T-helper 17 cell (primary cell): ENCODE data around the gene RDH11. TPM values are rescaled to one million over a fixed set of nuclear protein-coding genes. Genes with fewer than 3 reads are reported as not detected.
A peak's percentile ranks its signal among the peaks of the same experiment; 100 is the strongest.

Source experiments
- ATAC-seq: fragments of 150-1000 bp; cut with Tn5 transposase; 2 replicates; pipeline ENCODE4 v1.10.0; 2021; ENCODE audit warnings: mild to moderate bottlenecking, moderate library complexity
- DNase-seq, 3 donors: peaks; one replicate each; pipeline versions ENCODE4 v3.0.0 to v3.0.0-alpha.2; 2020 to 2021
- H3K9me3 ChIP-seq: one replicate; pipeline ENCODE4 v1.7.0; 2013; ENCODE audit warnings: low read length, mild to moderate bottlenecking; ENCODE audit not compliant: control insufficient read depth, poor library complexity, severe bottlenecking
- H3K27ac Mint-ChIP-seq: one replicate; pipeline ENCODE4 v1.8.0; 2022; ENCODE audit warnings: mild to moderate bottlenecking, moderate library complexity, mixed read lengths
- H3K27me3 Mint-ChIP-seq: one replicate; pipeline ENCODE4 v1.8.0; 2022; ENCODE audit warnings: mixed read lengths
- H3K36me3 Mint-ChIP-seq: one replicate; pipeline ENCODE4 v1.8.0; 2022; ENCODE audit warnings: low read depth, mixed read lengths
- H3K4me1 Mint-ChIP-seq: one replicate; pipeline ENCODE4 v1.8.0; 2022; ENCODE audit warnings: mild to moderate bottlenecking, mixed read lengths
- H3K4me3 Mint-ChIP-seq: one replicate; pipeline ENCODE4 v1.8.0; 2022; ENCODE audit warnings: mild to moderate bottlenecking, moderate library complexity, mixed read lengths
- total RNA-seq, 4 donors: library from RNA in 2 of 4; stranded (reverse) in 2 of 4; gene quantifications; one replicate each; pipeline ENCODE4 v1.2.3 and lab custom pipeline; 2022 to 2026

RDH11 gene, protein sequence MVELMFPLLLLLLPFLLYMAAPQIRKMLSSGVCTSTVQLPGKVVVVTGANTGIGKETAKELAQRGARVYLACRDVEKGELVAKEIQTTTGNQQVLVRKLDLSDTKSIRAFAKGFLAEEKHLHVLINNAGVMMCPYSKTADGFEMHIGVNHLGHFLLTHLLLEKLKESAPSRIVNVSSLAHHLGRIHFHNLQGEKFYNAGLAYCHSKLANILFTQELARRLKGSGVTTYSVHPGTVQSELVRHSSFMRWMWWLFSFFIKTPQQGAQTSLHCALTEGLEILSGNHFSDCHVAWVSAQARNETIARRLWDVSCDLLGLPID
- total RNA-seq (10 to 100 TPM; 23.4 to 34.4 TPM), total RNA-seq (lab: John Stamatoyannopoulos, UW) (41.2 to 105 reads per million in 2 donors)

DNA sequence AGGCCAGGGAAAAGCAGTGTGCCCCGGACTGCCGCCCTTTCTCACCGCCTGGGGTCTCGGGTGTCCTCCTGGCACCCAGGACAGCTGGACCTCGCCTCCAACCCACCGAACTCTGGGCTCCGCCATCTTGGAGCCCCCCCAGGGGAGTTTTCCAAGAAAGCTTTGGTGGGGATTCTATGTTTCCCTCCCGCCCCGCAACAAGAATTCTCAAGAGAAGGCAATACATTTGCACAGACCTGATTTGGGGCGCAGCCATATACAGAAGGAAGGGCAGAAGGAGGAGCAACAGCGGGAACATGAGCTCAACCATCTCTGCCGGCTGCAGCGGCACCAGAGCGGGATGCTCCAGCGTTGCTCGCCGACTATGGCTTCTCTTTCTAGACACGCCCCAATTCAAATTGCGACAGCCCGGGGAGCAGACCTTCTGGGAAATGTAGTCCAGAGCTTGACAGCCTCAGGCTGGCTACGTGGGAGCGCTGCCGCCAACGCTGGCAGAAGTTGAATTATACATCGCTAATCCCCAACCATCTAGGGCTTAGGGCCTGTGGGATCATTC, at the start of gene RDH11:
Gene RDH11, minus strand, starts transcription at position 371 of the 556 bp plus-strand sequence. Its CDS starts 61 bp downstream, at position 310.
- H3K36me3 Mint-ChIP-seq = peaks cover 2% of the 10 kb centered on the region

DNA sequence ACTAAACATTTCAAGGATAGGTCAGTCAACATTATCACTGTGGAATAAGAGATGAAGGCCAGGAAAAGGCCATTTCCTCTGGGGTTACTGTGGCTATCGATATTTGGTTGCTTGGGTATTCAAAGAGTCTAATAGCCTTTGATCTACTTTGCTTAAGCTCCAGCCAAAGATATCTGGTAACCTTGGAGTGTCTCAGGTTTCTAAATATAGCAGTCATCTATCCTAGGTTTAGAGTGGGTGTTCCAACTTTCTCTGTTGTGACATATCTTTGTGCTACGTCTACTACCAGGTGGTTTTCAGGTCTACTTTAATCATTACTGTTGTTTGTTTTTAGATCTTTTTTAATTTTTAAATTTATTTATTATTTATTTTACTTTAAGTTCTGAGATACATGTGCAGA, 48.5 kb upstream of the RDH11 start:
- Mint-ChIP-seq H3K4me3 (no peak overlapping the region), H3K36me3 (no peaks in the 10 kb centered on the region), H3K4me1 (peaks cover 5% of the 10 kb centered on the region), H3K27ac (no peak overlapping the region), H3K27me3 (no peaks in the 10 kb centered on the region)
- no peak for ATAC-seq
- no peak for DNase-seq
- H3K9me3 ChIP-seq = no peaks in the 10 kb centered on the region

More for the DNA sequence above, at the start of gene RDH11:
- ATAC-seq (peak; percentile 96), DNase-seq (peak; percentile 60 to 72 (median 66))
- H3K4me3 Mint-ChIP-seq = peak within 1 kb of the TSS; percentile 98
- H3K27ac Mint-ChIP-seq = peak within 1 kb of the TSS; percentile 94
- H3K4me1 Mint-ChIP-seq = peaks cover 26% of the 10 kb centered on the region
- H3K9me3 ChIP-seq = no peaks in the 10 kb centered on the region
- no peaks in the 10 kb centered on the region for H3K27me3 Mint-ChIP-seq

DNA sequence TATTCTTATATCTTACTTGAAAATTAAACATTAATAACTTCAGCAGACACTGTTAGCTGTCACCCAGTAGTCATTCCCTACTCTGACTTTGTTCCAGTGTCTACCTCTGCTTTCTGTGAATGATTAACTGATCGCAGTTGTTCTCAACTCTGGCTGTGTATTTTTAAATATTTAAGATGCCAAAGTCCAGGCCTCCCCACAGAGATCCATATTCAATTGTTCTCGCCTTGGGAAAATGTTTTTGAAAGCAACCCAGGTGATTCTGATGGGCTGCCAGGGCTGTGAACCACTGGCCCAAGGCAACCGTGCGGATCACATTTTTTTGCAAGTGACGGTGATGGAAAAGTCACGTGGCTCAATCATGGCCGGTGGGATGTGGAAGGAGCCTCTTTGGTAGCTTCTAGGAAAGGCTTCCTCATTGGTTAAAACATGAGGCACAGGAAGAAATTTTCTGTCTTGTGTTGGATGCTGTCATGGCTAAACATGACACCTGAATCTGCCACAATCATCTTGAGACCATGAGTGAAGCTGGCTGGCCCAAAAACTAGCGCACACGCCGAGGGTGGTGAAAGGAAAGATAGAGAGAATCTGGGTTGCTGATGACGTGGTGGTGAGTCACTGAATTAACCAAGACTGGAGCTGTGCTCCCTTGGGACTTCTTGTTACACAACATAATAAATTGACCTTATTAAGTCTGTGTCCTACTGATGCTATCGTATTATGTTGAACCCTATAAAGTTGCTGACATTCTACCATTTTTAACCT, 43.4 kb upstream of the RDH11 start:
- no peak for DNase-seq
- no peaks in the 10 kb centered on the region for H3K9me3 ChIP-seq
- peaks cover 8% of the 10 kb centered on the region for H3K4me1 Mint-ChIP-seq
- no peak overlapping the region for H3K4me3 Mint-ChIP-seq
- ATAC-seq = peak; percentile 85
- no peaks in the 10 kb centered on the region for H3K27me3 Mint-ChIP-seq
- H3K36me3 Mint-ChIP-seq = no peaks in the 10 kb centered on the region
- H3K27ac Mint-ChIP-seq = peak overlapping the region; percentile 65

DNA sequence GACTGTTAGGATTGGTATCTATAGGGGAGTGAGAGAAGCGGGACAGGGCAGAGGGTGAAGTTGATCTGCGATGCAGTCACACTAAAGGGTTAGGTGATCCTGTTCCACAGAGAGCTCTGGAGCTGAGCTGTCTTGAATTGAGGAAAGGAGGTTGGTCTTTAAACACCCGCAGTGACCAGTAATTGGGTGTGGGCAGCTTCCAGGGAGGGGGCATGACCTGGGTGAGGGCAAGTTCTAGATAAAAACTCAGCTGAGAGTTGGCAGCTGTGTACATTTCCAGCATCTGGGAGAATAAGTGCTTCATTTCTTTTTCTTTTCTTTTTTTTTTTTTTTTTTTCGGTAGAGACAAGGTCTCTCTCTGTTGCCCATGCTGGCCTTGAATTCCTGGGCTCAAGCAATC, 41.2 kb upstream of the RDH11 start:
- H3K4me3 Mint-ChIP-seq = no peak overlapping the region
- ATAC-seq = no peak
- no peak for DNase-seq
- H3K36me3 Mint-ChIP-seq = no peaks in the 10 kb centered on the region
- no peak overlapping the region for H3K27ac Mint-ChIP-seq
- H3K9me3 ChIP-seq = no peaks in the 10 kb centered on the region
- H3K4me1 Mint-ChIP-seq = peaks cover 8% of the 10 kb centered on the region
- H3K27me3 Mint-ChIP-seq = no peaks in the 10 kb centered on the region

DNA sequence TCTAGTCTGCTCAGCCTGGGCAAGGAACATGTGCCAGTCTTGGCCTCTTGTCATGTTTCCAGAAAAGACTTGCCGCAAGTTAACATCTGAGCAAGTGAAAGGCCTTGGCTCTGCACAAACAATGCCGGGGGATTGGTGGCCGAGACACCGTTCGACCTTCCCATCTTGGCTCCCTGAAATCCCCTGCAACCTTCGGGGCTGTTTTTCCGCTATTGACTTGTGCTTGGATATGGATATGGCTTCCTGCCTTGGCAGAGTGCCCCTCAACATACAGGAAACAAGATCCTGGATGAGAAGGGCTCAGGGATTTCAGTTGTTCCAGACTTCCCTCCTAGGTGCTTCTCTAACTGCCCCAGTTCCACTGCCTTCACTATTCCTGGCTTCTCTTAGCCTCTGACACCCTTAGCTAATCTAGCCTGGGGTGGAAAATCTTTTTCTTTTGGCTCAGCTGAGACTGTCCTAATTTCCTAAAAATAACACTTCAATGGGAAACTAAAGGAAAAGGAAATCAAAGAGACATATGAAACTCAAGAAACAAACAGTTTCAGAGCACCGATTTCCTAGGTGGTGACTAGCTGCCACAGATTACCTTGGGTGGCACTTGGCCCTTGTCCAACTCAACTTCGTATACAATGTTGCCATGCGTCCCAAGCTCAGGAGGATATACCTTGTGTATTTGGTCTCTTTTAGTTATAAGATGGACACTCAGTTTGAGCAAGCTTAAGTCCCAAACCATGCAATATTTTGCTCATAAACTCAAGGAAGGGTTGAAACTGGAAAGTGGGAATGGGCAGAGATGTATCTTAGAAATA, 40.0 kb upstream of the RDH11 start:
- ATAC-seq = no peak
- Mint-ChIP-seq H3K36me3 (no peaks in the 10 kb centered on the region), H3K4me3 (no peak overlapping the region), H3K4me1 (peaks cover 8% of the 10 kb centered on the region), H3K27me3 (no peaks in the 10 kb centered on the region), H3K27ac (no peak overlapping the region)
- DNase-seq = no peak
- no peaks in the 10 kb centered on the region for H3K9me3 ChIP-seq

DNA sequence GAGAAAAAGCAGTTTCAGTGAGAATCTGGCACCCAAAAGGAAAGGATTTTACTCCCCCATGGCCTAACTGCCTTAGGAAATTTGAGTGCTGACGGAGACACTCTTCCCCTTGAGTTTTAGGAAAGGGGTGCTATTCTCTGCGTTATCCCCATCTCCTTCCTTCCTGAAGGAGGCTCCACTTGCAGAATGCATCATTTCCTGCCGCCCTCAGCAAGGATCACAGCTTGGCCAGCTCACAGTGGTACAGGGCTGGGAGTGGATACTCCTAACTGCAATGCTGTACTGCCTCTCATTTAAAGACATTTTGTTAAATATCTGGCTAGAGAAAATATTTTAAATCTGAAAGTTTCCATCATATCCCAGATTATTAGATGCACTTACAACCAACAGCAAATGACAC, 39.1 kb upstream of the RDH11 start:
- Mint-ChIP-seq H3K4me1 (peaks cover 8% of the 10 kb centered on the region), H3K4me3 (no peak overlapping the region), H3K27ac (no peak overlapping the region), H3K27me3 (no peaks in the 10 kb centered on the region), H3K36me3 (no peaks in the 10 kb centered on the region)
- no peak for ATAC-seq
- DNase-seq = no peak
- no peaks in the 10 kb centered on the region for H3K9me3 ChIP-seq

DNA sequence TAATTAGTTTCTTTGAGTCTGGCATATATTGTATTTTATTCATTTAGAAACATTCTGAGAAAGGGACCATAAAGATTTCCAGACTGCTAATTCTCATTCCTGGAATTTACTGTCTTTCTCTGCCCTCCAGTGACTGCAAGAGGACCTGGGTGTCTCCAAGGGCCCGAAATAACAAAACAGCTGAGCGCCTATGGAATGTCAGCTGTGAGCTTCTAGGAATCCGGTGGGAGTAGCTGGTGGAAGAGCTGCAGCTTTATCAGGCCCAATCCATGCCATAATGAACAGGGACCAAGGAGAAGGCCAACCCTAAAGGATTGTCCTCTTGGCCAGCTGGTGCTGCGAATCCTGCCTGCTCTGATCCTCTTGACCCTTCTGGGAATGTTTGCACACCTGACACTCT, 38.1 kb upstream of the RDH11 start:
- Mint-ChIP-seq H3K27ac (no peak overlapping the region), H3K27me3 (no peaks in the 10 kb centered on the region), H3K4me1 (peaks cover 2% of the 10 kb centered on the region), H3K4me3 (no peak overlapping the region), H3K36me3 (no peaks in the 10 kb centered on the region)
- DNase-seq (no peak), ATAC-seq (no peak)
- no peaks in the 10 kb centered on the region for H3K9me3 ChIP-seq

DNA sequence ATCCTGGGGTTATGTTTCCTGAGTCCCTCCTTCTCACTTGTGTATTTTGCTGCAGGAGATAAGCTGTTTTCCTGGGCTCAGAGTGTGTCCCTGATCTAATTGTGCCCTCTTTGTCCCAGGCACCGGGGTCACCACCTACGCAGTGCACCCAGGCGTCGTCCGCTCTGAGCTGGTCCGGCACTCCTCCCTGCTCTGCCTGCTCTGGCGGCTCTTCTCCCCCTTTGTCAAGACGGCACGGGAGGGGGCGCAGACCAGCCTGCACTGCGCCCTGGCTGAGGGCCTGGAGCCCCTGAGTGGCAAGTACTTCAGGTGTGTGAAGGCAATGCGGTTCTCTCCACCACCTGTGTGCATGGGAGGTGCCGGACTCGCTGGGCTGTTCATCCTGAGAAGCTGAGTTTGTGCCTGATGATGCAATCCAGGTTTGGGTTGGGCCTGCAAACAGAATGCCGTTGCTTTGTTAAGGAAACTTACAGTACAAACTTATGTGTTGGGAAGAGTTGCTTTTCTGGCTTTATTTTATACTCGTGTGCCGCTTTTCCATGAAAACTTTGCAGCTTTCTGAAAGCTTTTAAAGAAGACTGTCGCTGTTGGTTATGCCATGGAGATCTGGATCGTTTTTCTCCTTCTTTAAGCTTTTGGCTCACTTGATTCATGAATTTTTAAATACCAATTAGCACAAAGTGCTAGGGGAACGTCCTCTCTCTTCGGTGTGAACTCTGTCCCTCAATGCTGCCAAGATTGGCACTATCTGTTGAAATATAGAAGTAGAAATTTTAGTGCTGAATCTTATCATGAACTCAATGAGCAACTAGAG, 33.7 kb upstream of the RDH11 start:
- DNase-seq (no peak), ATAC-seq (no peak)
- peaks cover 2% of the 10 kb centered on the region for H3K36me3 Mint-ChIP-seq
- H3K4me3 Mint-ChIP-seq = no peak overlapping the region
- no peaks in the 10 kb centered on the region for H3K9me3 ChIP-seq
- H3K4me1 Mint-ChIP-seq = peaks cover 1% of the 10 kb centered on the region
- no peak overlapping the region for H3K27ac Mint-ChIP-seq
- peaks cover 29% of the 10 kb centered on the region for H3K27me3 Mint-ChIP-seq

DNA sequence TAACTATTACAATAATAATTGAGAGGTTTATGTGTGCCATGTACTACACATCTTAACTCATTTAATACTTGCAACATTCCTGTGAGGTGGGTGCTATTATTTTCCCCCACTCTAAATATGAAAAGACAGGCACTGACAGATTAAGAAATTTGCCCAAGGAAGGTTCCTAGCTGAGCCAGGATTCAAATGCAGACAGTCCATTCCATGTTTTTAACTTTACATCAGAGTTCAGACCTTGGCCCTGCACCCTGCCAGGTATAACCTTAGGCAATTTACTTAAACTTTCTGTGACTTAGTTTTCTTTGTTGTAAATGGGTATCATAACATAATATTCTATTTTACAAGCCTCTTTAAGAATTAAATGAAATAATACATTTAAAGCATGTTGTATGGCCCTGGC, 32.7 kb upstream of the RDH11 start:
- no peaks in the 10 kb centered on the region for H3K4me1 Mint-ChIP-seq
- H3K9me3 ChIP-seq = no peaks in the 10 kb centered on the region
- peaks cover 39% of the 10 kb centered on the region for H3K27me3 Mint-ChIP-seq
- DNase-seq (no peak), ATAC-seq (no peak)
- no peak overlapping the region for H3K27ac Mint-ChIP-seq
- no peak overlapping the region for H3K4me3 Mint-ChIP-seq
- peaks cover 2% of the 10 kb centered on the region for H3K36me3 Mint-ChIP-seq

DNA sequence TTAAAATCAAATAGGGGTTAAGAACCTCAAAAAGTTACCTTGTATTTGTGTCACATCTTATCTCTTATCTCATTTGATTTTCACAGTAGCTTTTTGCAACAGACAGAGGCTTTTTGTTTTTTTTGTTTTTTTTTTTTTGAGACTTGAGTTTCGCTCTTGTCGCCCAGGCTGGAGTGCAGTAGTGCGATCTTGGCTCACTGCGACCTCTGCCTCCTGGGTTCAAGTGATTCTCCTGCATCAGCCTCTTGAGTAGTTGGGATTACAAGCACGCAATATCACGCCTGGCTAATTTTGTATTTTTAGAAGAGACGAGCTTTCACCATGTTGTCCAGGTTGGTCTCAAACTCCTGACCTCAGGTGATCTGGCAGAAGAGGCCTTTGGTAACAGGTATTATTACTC, 31.8 kb upstream of the RDH11 start:
- H3K9me3 ChIP-seq = no peaks in the 10 kb centered on the region
- DNase-seq (no peak), ATAC-seq (no peak)
- peaks cover 2% of the 10 kb centered on the region for H3K36me3 Mint-ChIP-seq
- H3K4me3 Mint-ChIP-seq = no peak overlapping the region
- H3K27ac Mint-ChIP-seq = no peak overlapping the region
- peaks cover 7% of the 10 kb centered on the region for H3K4me1 Mint-ChIP-seq
- H3K27me3 Mint-ChIP-seq = peaks cover 48% of the 10 kb centered on the region

DNA sequence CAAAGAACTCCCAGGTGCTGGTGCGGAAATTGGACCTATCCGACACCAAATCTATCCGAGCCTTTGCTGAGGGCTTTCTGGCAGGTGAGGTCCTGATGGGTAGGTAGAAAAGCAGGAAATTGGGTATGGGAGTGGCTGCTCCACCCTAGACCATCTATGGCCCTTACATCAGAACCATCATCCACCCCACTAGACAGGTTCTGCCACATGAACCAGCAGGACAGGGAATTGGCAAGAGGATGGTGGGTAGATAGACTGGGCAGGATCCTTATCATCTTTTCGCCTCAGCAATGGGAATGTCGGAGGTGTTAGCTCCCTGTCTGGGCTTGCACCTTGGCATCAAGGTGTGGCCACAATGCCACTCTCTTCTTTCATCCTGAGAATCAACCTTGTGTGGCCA, 29.6 kb upstream of the RDH11 start:
- no peak for ATAC-seq
- Mint-ChIP-seq H3K4me3 (no peak overlapping the region), H3K27ac (no peak overlapping the region), H3K36me3 (peaks cover 2% of the 10 kb centered on the region), H3K4me1 (peaks cover 18% of the 10 kb centered on the region), H3K27me3 (peaks cover 65% of the 10 kb centered on the region)
- no peaks in the 10 kb centered on the region for H3K9me3 ChIP-seq
- no peak for DNase-seq

DNA sequence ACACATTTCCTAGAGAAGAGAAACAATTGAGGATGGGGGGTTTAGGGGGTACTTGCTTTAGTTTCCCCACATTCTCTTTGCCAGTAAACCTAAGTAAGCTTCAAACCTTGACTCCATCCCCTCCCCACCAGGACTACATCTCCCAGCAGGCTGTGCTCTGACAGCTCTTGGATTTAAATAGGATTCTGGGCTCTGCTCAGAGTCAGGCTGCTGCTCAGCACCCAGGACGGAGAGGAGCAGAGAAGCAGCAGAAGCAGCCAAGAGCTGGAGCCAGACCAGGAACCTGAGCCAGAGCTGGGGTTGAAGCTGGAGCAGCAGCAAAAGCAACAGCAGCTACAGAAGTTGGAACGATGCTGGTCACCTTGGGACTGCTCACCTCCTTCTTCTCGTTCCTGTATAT, 26.7 kb upstream of the RDH11 start:
- DNase-seq (no peak), ATAC-seq (no peak)
- H3K27me3 Mint-ChIP-seq = peaks cover 58% of the 10 kb centered on the region

More for the DNA sequence above, 26.7 kb upstream of the RDH11 start:
- no peak overlapping the region for H3K27ac Mint-ChIP-seq
- peak overlapping the region; percentile 50 for H3K4me3 Mint-ChIP-seq
- H3K4me1 Mint-ChIP-seq = peaks cover 19% of the 10 kb centered on the region
- H3K9me3 ChIP-seq = no peaks in the 10 kb centered on the region
- H3K36me3 Mint-ChIP-seq = peaks cover 2% of the 10 kb centered on the region
